22Rv1 (cell line): Measurements from ENCODE around the gene OAT.

Experiments
- H3K27ac ChIP-seq: fragments of 450-650 bp; 2 replicates; pipeline ENCODE4 v1.5.1; 2017
- ZFX ChIP-seq: fragments of 450-650 bp; IDR thresholded peaks from 2 replicates; pipeline ENCODE4 v1.6.1; 2017; ENCODE audit warnings: antibody characterized with exemption, borderline replicate concordance
- TF ChIP-seq, protein P1 (sequence below): fragments of 450-650 bp; IDR thresholded peaks from 2 replicates; pipeline ENCODE4 v1.5.1; 2017; ENCODE audit warnings: mild to moderate bottlenecking

OAT gene

GRCh38 chr10:124381011-124381611, 37.6 kb downstream of the OAT start:
- TF ChIP-seq, protein P1, sequence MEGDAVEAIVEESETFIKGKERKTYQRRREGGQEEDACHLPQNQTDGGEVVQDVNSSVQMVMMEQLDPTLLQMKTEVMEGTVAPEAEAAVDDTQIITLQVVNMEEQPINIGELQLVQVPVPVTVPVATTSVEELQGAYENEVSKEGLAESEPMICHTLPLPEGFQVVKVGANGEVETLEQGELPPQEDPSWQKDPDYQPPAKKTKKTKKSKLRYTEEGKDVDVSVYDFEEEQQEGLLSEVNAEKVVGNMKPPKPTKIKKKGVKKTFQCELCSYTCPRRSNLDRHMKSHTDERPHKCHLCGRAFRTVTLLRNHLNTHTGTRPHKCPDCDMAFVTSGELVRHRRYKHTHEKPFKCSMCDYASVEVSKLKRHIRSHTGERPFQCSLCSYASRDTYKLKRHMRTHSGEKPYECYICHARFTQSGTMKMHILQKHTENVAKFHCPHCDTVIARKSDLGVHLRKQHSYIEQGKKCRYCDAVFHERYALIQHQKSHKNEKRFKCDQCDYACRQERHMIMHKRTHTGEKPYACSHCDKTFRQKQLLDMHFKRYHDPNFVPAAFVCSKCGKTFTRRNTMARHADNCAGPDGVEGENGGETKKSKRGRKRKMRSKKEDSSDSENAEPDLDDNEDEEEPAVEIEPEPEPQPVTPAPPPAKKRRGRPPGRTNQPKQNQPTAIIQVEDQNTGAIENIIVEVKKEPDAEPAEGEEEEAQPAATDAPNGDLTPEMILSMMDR: no peak
- no peak for TF ChIP-seq ZFX
- H3K27ac ChIP-seq: no peak overlapping the region

GRCh38 chr10:124380256-124380995, 38.3 kb downstream of the OAT start:
- TF ChIP-seq ZFX: no peak
- TF ChIP-seq, protein P1: no peak
- H3K27ac ChIP-seq: no peak overlapping the region

DNA sequence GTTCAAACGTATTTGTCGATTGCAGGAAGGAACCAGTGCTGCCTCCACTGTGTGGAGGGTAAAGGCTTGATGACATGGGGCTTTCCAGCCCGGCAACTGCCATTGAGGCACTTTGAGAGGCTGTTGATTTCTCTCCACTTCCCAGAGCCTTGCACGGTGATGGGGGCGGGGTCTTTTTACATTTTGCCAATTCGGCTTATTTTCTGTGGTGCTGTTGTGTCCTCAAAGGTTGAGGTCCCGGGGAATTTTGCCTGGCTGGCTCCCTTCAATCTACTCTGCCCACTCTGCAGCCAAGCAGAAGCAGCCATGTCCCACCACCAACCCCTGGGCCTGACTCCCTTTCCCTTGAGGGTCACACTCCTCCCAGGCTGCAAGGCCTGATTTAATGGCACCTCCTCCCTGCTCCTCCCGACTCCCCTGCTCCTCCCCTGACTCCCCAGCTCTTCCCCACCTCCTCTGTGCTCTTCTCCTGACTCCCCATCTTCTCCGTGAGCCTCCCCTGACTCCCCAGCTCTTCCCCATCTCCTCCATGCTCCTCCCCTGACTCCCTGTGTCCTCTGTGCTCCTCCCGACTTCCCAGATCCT, 39.0 kb downstream of the OAT start:
- H3K27ac ChIP-seq: no peak overlapping the region
- TF ChIP-seq, protein P1: no peak
- no peak for TF ChIP-seq ZFX

GRCh38 chr10:124378881-124379471, 39.7 kb downstream of the OAT start:
- no peak overlapping the region for H3K27ac ChIP-seq
- TF ChIP-seq, protein P1: no peak
- no peak for TF ChIP-seq ZFX

DNA sequence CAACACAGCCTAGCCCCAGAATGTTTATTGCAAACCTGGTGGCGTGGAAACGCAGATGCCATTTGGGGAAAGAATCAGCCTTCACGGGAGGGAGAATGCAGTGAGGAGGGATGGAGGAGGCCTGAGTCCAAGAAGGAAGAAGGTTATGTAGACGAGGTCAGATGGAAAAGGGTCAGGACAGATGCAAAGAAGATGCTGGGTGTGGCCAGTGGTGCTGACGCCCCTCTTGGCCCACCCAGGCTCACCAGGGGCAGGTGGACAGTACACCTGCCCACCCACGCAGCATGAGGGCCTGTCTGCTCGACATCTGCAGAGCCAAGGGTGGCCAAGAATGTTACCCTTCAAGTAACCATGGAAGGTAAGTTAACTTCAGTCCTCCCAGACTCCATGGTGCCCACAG, 40.5 kb downstream of the OAT start:
- TF ChIP-seq ZFX: no peak
- TF ChIP-seq, protein P1: no peak
- no peak overlapping the region for H3K27ac ChIP-seq

DNA sequence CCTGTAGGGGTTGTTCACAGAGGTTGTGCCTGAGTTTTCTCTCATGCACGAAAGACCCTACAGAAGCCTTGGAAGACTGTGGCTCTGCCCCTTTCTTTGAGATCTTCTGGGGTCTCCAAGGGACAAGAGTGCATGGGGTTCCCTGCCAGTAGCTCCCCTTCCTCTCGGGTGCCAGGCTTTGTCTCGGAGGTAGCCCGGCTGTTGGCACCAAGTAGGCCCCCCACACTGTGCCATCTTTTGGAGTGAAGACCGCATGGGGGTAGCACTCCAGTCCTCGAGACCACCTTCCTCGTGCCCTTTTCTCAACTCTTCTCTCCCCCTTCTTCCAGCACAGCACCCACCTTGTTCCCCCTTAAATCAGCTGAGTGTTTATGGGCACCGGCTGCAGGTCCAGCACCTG, 41.6 kb downstream of the OAT start:
- TF ChIP-seq ZFX: no peak
- TF ChIP-seq, protein P1: no peak
- no peak overlapping the region for H3K27ac ChIP-seq
